Measurements from ENCODE around the gene LYST.
"Not testable (repeated sequence)": the region's sequence is repeated elsewhere in the genome, so short reads cannot be mapped to it uniquely, and the experiment has no call there.

The LYST gene

DNA sequence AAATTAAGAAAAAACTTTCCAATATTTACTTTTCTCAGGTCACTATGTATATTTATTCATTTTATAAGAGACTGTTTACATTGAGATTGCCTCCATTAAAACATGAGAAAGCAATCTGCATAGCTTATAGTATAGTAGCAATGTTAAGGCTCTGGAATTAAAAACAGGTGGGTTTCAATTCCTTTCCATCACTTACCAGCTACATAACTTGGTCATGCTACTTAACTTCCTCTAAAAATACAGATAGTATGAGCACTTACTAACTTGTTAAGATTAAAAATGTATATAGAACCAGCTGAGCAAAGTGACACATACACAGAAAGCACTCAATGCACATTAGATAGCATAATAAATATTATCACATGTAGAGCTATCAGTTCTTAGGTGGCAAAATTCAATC lies 76.6 kb downstream of the LYST start:
- H3K4me3 ChIP-seq (ENCODE audit: low read length) = no peak overlapping the region
- H3K9me3 ChIP-seq (ENCODE audit: control insufficient read depth, insufficient read depth, low read length) = no peaks in the 10 kb centered on the region
- no peaks in the 10 kb centered on the region for H3K27me3 ChIP-seq (ENCODE audit: control insufficient read depth, insufficient read depth, low read length)
- H3K36me3 ChIP-seq (ENCODE audit: control insufficient read depth, insufficient read depth, low read length) = no peaks in the 10 kb centered on the region
- no peak overlapping the region for H3K27ac ChIP-seq (ENCODE audit: low read length)
- H3K4me1 ChIP-seq (ENCODE audit: control insufficient read depth, insufficient read depth, low read length) = no peaks in the 10 kb centered on the region
- no peak for DNase-seq (ENCODE audit: low read depth, low spot score)

DNA sequence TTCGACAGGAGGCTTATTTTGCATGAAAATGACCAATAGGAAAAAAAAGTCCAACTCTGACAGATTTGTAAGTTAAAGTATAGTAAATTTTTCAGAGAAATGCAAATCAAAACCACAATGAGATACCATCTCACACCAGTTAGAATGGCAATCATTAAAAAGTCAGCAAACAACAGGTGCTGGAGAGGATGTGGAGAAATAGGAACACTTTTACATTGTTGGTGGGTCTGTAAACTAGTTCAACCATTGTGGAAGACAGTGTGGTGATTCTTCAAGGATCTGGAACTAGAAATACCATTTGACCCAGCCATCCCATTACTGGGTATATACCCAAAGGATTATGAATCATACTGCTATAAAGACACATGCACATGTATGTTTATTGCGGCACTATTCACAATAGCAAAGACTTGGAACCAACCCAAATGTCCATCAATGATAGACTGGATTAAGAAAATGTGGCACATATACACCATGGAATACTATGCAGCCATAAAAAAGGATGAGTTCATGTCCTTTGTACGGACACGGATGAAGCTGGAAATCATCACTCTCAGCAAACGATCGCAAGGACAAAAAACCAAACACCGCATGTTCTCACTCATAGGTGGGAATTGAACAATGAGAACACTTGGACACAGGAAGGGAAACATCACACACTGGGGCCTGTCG lies 80.3 kb downstream of the LYST start:
- not testable (repeated sequence) for H3K27ac ChIP-seq (ENCODE audit: low read length); H3K36me3 ChIP-seq (ENCODE audit: control insufficient read depth, insufficient read depth, low read length); H3K4me1 ChIP-seq (ENCODE audit: control insufficient read depth, insufficient read depth, low read length); DNase-seq (ENCODE audit: low read depth, low spot score); H3K4me3 ChIP-seq (ENCODE audit: low read length); H3K9me3 ChIP-seq (ENCODE audit: control insufficient read depth, insufficient read depth, low read length); H3K27me3 ChIP-seq (ENCODE audit: control insufficient read depth, insufficient read depth, low read length)
- no CpG with 5 or more reads among the region's 8 CpGs for whole genome bisulfite sequencing (ENCODE audit: insufficient coverage, insufficient read length)

DNA sequence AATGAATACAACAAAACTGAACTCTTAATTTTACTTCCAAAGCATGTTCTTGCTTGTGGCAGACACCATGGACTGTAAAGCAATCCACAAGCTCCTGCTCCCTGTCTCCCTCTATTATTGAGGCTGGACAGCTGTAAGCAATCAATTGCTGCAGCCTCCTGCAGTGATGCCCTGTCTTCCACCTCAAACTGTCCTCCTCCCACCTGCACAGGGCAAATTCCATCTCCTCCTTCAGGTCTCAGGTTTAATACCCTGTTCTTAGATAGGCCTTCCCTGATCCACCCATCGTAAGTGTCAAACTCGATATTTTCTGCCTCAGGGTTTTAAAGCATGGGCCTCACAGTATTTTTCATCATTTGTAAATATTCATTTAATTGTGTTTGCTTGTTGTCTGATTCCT lies 81.8 kb downstream of the LYST start:
- Histone ChIP-seq H3K4me1 (ENCODE audit: control insufficient read depth, insufficient read depth, low read length) (no peaks in the 10 kb centered on the region), H3K9me3 (ENCODE audit: control insufficient read depth, insufficient read depth, low read length) (no peaks in the 10 kb centered on the region), H3K36me3 (ENCODE audit: control insufficient read depth, insufficient read depth, low read length) (no peaks in the 10 kb centered on the region), H3K27me3 (ENCODE audit: control insufficient read depth, insufficient read depth, low read length) (no peaks in the 10 kb centered on the region), H3K27ac (ENCODE audit: low read length) (no peak overlapping the region), H3K4me3 (ENCODE audit: low read length) (no peak overlapping the region)
- no peak for DNase-seq (ENCODE audit: low read depth, low spot score)
- no CpG with 5 or more reads among the region's 2 CpGs for WGBS (ENCODE audit: insufficient coverage, insufficient read length)

DNA sequence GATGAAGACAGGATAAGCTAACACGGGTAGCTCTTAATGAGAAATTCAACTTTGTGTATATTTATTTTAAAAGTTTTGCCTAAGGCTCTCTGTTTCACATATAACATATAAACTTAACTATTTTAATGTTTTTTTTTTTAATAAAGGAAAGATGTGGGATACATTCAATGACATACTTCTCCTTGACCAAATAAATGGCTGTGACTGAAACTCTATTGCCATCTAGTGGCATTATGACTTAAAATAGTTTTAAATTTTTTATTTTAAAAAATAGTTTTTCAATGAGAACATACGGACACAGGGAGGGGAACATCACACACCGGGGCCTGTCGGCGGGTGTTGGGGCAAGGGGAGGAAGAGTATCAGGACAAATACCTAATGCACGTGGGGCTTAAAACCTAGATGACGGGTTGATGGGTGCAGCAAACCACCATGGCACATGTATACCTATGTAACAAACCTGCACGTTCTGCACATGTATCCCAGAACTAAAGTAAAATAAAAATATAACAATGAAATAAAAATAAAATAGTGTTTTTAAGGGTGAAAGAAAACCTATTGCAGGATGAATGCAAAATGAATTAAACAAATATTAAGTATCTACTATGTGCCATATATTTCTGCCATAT lies 83.4 kb downstream of the LYST start:
- no peak overlapping the region for H3K27ac ChIP-seq (ENCODE audit: low read length)
- no CpG with 5 or more reads among the region's 8 CpGs for WGBS (ENCODE audit: insufficient coverage, insufficient read length)
- no peak for DNase-seq (ENCODE audit: low read depth, low spot score)
- no peaks in the 10 kb centered on the region for H3K9me3 ChIP-seq (ENCODE audit: control insufficient read depth, insufficient read depth, low read length)
- no peaks in the 10 kb centered on the region for H3K36me3 ChIP-seq (ENCODE audit: control insufficient read depth, insufficient read depth, low read length)
- H3K27me3 ChIP-seq (ENCODE audit: control insufficient read depth, insufficient read depth, low read length) = no peaks in the 10 kb centered on the region
- no peaks in the 10 kb centered on the region for H3K4me1 ChIP-seq (ENCODE audit: control insufficient read depth, insufficient read depth, low read length)
- H3K4me3 ChIP-seq (ENCODE audit: low read length) = no peak overlapping the region

DNA sequence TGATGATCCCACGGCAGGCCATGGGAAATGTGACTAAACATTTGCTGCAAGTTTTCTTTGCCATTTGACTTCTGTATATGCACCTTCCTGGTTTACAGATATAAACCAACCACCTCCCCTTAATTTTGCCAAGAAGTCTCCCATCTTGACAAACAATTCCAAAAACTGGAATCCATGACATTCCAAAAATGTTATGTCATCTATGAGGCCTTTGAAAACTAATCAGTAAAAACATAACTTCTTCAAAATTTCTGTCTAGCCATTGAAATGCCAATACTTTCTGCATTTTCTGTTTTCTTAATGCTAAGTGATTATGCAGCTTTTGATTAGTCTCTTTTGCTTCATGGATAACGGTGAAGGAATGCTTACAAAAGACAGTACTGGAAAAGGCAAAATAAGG lies 84.1 kb downstream of the LYST start:
- Histone ChIP-seq H3K27ac (ENCODE audit: low read length) (no peak overlapping the region), H3K27me3 (ENCODE audit: control insufficient read depth, insufficient read depth, low read length) (no peaks in the 10 kb centered on the region), H3K4me1 (ENCODE audit: control insufficient read depth, insufficient read depth, low read length) (no peaks in the 10 kb centered on the region), H3K4me3 (ENCODE audit: low read length) (no peak overlapping the region), H3K9me3 (ENCODE audit: control insufficient read depth, insufficient read depth, low read length) (no peaks in the 10 kb centered on the region), H3K36me3 (ENCODE audit: control insufficient read depth, insufficient read depth, low read length) (no peaks in the 10 kb centered on the region)
- WGBS (ENCODE audit: insufficient coverage, insufficient read length) = no CpG with 5 or more reads among the region's 2 CpGs
- DNase-seq (ENCODE audit: low read depth, low spot score) = no peak

DNA sequence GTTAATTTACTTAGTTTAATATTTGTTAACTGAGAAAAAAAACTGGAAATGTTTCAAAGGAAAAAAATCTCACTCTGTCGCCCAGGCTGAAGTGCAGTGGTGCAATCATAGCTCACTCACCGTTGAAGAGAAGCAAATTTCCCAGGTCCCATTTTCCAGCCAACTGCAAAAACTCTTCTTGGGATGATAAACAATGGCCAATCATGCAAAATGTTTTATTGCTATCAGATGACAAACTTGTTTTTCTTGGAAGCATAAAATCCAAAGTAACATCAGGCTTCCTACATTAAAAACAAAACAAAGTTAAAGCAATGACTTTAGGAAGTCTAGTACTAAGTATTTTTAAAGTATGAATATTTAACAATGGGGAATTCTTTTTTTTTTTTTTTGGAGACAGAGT lies 84.9 kb downstream of the LYST start:
- Histone ChIP-seq H3K36me3 (ENCODE audit: control insufficient read depth, insufficient read depth, low read length) (no peaks in the 10 kb centered on the region), H3K27ac (ENCODE audit: low read length) (no peak overlapping the region), H3K9me3 (ENCODE audit: control insufficient read depth, insufficient read depth, low read length) (no peaks in the 10 kb centered on the region), H3K27me3 (ENCODE audit: control insufficient read depth, insufficient read depth, low read length) (no peaks in the 10 kb centered on the region), H3K4me1 (ENCODE audit: control insufficient read depth, insufficient read depth, low read length) (no peaks in the 10 kb centered on the region), H3K4me3 (ENCODE audit: low read length) (no peak overlapping the region)
- no CpG with 5 or more reads among the region's 2 CpGs for WGBS (ENCODE audit: insufficient coverage, insufficient read length)
- DNase-seq (ENCODE audit: low read depth, low spot score) = no peak

DNA sequence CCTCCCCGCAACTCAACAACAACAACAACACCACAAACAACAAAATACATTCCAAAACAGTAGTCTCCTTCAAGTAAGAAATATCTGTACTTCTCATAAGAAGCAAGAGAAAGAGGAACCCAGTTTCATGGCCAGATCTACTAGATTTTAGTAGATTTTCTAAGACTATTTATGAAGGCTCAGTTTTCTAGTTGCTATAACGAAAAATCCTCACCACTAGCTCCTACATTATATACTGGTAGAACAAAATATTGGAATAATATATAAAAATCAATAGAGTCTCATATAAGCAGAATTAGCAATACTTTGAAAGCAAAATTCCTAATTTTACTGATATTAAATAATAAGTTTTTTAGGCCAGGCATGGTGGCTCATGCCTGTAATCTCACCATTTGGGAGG lies 86.9 kb downstream of the LYST start:
- Histone ChIP-seq H3K27ac (ENCODE audit: low read length) (no peak overlapping the region), H3K27me3 (ENCODE audit: control insufficient read depth, insufficient read depth, low read length) (no peaks in the 10 kb centered on the region), H3K4me3 (ENCODE audit: low read length) (no peak overlapping the region), H3K9me3 (ENCODE audit: control insufficient read depth, insufficient read depth, low read length) (no peaks in the 10 kb centered on the region), H3K36me3 (ENCODE audit: control insufficient read depth, insufficient read depth, low read length) (no peaks in the 10 kb centered on the region), H3K4me1 (ENCODE audit: control insufficient read depth, insufficient read depth, low read length) (peaks cover 2% of the 10 kb centered on the region; the same call in 1 of the 2 replicates)
- DNase-seq (ENCODE audit: low read depth, low spot score) = no peak
- WGBS (ENCODE audit: insufficient coverage, insufficient read length) = 100% methylated on average over 1 of the region's 2 CpGs

DNA sequence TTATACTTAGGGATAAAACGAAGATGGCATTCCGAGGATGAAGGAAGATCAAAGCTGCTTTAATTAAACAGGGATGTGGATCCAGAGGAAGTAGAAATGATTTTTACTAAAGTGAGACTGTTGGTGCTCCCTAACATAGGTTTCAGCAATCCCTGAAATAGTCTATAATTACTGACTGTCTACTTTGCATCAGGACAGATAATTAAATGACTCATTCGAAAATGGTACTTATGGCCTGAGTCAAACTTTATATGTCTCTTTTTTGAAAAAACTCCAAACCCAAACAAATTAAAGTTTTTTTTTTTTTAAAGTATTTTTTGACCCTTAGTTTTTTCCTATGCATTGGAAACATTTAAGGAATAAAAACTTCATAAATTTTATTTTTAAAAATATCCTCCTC lies 90.3 kb downstream of the LYST start:
- H3K4me1 ChIP-seq (ENCODE audit: control insufficient read depth, insufficient read depth, low read length) = peaks cover 2% of the 10 kb centered on the region; the same call in 1 of the 2 replicates
- no peak overlapping the region for H3K4me3 ChIP-seq (ENCODE audit: low read length)
- H3K36me3 ChIP-seq (ENCODE audit: control insufficient read depth, insufficient read depth, low read length) = no peaks in the 10 kb centered on the region
- no peak overlapping the region for H3K27ac ChIP-seq (ENCODE audit: low read length)
- no peaks in the 10 kb centered on the region for H3K9me3 ChIP-seq (ENCODE audit: control insufficient read depth, insufficient read depth, low read length)
- WGBS (ENCODE audit: insufficient coverage, insufficient read length) = no CpG with 5 or more reads among the region's 3 CpGs
- no peak for DNase-seq (ENCODE audit: low read depth, low spot score)
- H3K27me3 ChIP-seq (ENCODE audit: control insufficient read depth, insufficient read depth, low read length) = no peaks in the 10 kb centered on the region

DNA sequence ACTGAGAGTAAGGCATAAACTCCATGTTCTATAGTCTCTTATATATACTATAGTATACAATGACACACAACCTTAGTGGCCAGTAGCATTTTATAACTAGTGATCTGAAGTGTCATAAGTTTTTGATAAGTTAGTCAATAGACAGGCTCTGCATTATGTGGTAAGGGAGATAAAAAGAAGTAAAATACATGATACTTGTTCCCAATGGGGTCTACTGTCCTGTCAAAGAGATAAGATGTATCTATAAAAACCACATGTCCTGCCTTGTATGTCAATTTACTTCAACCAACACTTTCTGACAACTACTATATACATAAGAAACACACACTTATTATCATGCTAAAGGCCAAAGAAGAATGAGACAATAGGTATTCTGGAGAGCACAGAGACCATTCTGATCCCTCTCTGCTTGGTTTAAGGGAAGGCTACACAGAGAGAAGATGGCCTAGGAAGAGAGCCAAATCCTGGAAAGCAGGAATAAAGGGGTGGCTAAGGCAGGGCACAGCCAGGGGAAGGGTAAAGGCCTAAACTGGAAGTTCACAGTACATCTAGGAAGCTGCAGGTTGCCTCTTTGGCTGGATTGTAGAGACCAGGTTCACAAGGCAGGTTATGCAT lies 91.4 kb downstream of the LYST start:
- no peak for DNase-seq (ENCODE audit: low read depth, low spot score)
- no peaks in the 10 kb centered on the region for H3K27me3 ChIP-seq (ENCODE audit: control insufficient read depth, insufficient read depth, low read length)
- H3K9me3 ChIP-seq (ENCODE audit: control insufficient read depth, insufficient read depth, low read length) = no peaks in the 10 kb centered on the region
- H3K4me3 ChIP-seq (ENCODE audit: low read length) = no peak overlapping the region
- H3K36me3 ChIP-seq (ENCODE audit: control insufficient read depth, insufficient read depth, low read length) = no peaks in the 10 kb centered on the region
- H3K4me1 ChIP-seq (ENCODE audit: control insufficient read depth, insufficient read depth, low read length) = peaks cover 2% of the 10 kb centered on the region; the same call in 1 of the 2 replicates
- H3K27ac ChIP-seq (ENCODE audit: low read length) = no peak overlapping the region

DNA sequence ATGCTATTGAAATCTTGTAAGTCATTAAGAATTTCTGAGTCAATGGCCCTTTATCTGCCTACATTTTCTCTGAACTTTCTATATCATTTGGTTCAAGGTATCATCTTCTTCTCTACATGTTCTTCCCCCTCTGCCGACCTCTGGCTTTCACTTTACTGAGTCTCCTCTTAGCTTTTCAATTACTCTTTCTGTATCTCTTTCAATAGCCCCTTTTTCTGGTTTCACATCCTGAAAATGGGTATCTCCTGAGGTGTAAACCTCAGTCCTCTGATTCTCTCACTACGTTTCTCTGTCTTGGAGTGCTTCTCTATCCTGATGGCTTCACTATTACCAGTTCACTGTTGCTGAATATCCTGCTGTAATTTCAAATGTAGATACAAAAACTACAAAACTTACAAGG lies 98.9 kb downstream of the LYST start:
- WGBS (ENCODE audit: insufficient coverage, insufficient read length) = no CpG with 5 or more reads among the region's 2 CpGs
- DNase-seq (ENCODE audit: low read depth, low spot score) = no peak
- no peak overlapping the region for H3K27ac ChIP-seq (ENCODE audit: low read length)
- no peak overlapping the region for H3K4me3 ChIP-seq (ENCODE audit: low read length)
- H3K4me1 ChIP-seq (ENCODE audit: control insufficient read depth, insufficient read depth, low read length) = no peaks in the 10 kb centered on the region
- H3K36me3 ChIP-seq (ENCODE audit: control insufficient read depth, insufficient read depth, low read length) = no peaks in the 10 kb centered on the region
- no peaks in the 10 kb centered on the region for H3K9me3 ChIP-seq (ENCODE audit: control insufficient read depth, insufficient read depth, low read length)
- no peaks in the 10 kb centered on the region for H3K27me3 ChIP-seq (ENCODE audit: control insufficient read depth, insufficient read depth, low read length)

DNA sequence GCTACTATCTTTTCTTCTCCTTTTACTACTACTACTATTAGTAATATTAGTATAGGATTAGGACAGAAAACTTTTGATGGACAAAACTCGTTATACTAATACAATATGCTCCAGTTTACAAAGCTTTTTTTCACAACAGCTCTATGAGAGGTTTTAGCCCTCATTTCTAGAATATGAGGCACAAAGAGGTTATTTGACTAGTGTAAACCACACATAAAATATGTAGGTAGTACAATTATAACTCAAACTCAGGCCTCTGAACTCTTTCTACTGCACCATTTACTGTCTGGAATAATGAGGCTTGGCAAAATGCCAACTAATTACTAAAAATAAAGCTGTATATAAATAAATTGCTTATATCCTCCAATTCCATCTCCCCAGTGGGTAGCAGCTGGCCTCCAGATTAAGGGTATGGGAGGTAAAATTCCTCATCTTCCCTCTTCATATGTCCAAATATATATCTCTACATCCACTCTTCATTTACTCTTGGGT lies 99.9 kb downstream of the LYST start:
- H3K27ac ChIP-seq (ENCODE audit: low read length) = no peak overlapping the region
- H3K4me1 ChIP-seq (ENCODE audit: control insufficient read depth, insufficient read depth, low read length) = no peaks in the 10 kb centered on the region
- no peaks in the 10 kb centered on the region for H3K9me3 ChIP-seq (ENCODE audit: control insufficient read depth, insufficient read depth, low read length)
- no CpG with 5 or more reads among the region's 1 CpG for WGBS (ENCODE audit: insufficient coverage, insufficient read length)
- H3K4me3 ChIP-seq (ENCODE audit: low read length) = no peak overlapping the region
- H3K27me3 ChIP-seq (ENCODE audit: control insufficient read depth, insufficient read depth, low read length) = no peaks in the 10 kb centered on the region
- H3K36me3 ChIP-seq (ENCODE audit: control insufficient read depth, insufficient read depth, low read length) = no peaks in the 10 kb centered on the region
- no peak for DNase-seq (ENCODE audit: low read depth, low spot score)

Data from iPS DF 6.9 (cell line).